Activated naive CD4-positive, alpha-beta T cell treated with anti-CD3 and anti-CD28 coated beads, Interleukin-2, amount 50 U/mL, for 24 hours (primary cell): ENCODE data around the gene SPINDOC.

Experiments
- H3K27ac Mint-ChIP-seq: one replicate; pipeline ENCODE4 v1.8.0; 2021; ENCODE audit warnings: mild to moderate bottlenecking, mixed read lengths
- H3K27me3 Mint-ChIP-seq: one replicate; pipeline ENCODE4 v1.8.0; 2021; ENCODE audit warnings: mixed read lengths
- H3K36me3 Mint-ChIP-seq: one replicate; pipeline ENCODE4 v1.8.0; 2021; ENCODE audit warnings: mixed read lengths
- H3K4me1 Mint-ChIP-seq: one replicate; pipeline ENCODE4 v1.8.0; 2021; ENCODE audit warnings: mixed read lengths
- H3K4me3 Mint-ChIP-seq: one replicate; pipeline ENCODE4 v1.8.0; 2021; ENCODE audit warnings: mild to moderate bottlenecking, mixed read lengths
- H3K9me3 Mint-ChIP-seq: one replicate; pipeline ENCODE4 v1.8.0; 2021; ENCODE audit warnings: mixed read lengths

Gene SPINDOC

DNA sequence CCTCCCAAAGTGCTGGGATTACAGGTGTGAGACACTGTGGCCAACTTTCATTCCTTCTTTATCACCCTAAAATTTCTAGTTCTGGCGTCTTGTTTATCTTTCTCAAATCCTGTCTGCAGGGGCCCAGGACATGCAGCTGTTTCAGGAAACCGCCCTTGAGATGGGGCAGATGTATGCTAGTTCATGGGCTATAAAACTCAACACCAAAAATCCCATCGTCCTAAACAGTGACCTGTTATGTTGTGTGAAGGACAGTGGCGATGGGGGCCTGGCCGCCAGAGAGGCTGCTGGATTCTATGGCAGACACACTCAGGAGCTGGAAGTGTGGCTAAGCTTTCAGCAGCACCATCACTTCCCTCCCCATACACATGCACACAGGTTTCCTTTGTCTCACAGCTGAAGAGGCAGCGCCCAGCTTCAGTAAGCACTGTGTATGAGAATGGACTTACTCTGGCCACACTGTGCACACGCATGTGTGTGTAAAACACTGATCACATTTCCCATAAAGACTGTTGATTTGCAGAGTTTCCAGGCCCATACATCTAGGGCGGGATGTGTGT lies 62.3 kb downstream of the SPINDOC start:
- H3K27me3 Mint-ChIP-seq, result no peaks in the 10 kb centered on the region
- peaks cover 78% of the 10 kb centered on the region for H3K4me1 Mint-ChIP-seq
- no peak overlapping the region for H3K4me3 Mint-ChIP-seq
- H3K9me3 Mint-ChIP-seq, result no peaks in the 10 kb centered on the region
- H3K36me3 Mint-ChIP-seq, result peaks cover 2% of the 10 kb centered on the region
- H3K27ac Mint-ChIP-seq, result peak overlapping the region; percentile 62

DNA sequence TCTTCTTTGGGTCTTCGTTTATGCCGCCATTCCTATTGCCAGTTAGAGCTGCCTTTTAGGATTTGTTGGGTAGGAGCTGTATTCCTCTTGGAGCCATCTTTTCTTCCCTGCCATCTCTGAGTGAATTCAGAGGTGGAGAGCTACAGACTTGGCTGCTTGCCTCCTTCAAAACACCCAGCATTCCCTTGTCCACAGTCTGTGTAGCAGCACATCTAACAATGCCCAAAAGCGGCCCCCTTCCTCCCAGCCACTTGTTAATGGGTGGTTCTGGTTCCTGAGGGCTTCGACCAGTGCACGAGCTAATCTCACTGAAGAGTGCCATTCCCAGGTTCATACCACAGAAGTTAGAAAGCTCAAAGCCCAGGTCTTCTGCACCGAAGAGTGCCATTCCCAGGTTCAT lies 63.4 kb downstream of the SPINDOC start:
- Mint-ChIP-seq H3K4me3 (no peak overlapping the region), H3K27me3 (no peaks in the 10 kb centered on the region), H3K36me3 (peaks cover 2% of the 10 kb centered on the region), H3K27ac (no peak overlapping the region), H3K9me3 (no peaks in the 10 kb centered on the region), H3K4me1 (peaks cover 82% of the 10 kb centered on the region)
